Measurements from ENCODE around the gene CASS4.

DNA sequence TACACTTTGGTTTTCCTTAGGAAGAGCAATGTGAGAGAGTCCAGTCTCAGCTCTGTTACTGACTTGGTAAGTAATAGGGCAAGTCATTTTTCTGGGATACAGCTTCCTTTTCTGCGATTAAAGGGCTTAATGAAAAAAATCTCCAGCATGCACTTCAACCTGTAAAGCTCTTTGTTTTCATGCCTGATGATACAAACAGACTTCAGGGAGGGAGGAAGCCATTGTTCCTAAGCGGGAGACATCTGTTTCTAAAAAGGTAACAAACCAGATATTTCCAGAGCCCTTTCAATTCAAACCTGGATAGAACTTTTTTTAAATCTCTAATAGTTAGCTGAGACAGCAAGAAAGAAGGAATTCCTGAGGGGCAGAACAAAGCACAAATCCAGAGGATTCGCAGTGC lies 5.2 kb upstream of the CASS4 start:
- TF ChIP-seq, protein P1, sequence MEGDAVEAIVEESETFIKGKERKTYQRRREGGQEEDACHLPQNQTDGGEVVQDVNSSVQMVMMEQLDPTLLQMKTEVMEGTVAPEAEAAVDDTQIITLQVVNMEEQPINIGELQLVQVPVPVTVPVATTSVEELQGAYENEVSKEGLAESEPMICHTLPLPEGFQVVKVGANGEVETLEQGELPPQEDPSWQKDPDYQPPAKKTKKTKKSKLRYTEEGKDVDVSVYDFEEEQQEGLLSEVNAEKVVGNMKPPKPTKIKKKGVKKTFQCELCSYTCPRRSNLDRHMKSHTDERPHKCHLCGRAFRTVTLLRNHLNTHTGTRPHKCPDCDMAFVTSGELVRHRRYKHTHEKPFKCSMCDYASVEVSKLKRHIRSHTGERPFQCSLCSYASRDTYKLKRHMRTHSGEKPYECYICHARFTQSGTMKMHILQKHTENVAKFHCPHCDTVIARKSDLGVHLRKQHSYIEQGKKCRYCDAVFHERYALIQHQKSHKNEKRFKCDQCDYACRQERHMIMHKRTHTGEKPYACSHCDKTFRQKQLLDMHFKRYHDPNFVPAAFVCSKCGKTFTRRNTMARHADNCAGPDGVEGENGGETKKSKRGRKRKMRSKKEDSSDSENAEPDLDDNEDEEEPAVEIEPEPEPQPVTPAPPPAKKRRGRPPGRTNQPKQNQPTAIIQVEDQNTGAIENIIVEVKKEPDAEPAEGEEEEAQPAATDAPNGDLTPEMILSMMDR (IDR thresholded peaks at IDR 0.05), result no peak
- no peak for TF ChIP-seq POLR2A (IDR thresholded peaks at IDR 0.05)
